CD4-positive, alpha-beta T cell treated with Interleukin-12 subunit alpha and Interleukin-12 subunit beta, for 1 hour (primary cell): ENCODE measurements around the gene APBB3.
"Not testable (repeated sequence)": the region's sequence is repeated elsewhere in the genome, so short reads cannot be mapped to it uniquely, and the experiment has no call there.

Experiments
- DNase-seq: peaks from one replicate; pipeline ENCODE4 v3.0.0-alpha.2; 2020

APBB3 gene, protein sequence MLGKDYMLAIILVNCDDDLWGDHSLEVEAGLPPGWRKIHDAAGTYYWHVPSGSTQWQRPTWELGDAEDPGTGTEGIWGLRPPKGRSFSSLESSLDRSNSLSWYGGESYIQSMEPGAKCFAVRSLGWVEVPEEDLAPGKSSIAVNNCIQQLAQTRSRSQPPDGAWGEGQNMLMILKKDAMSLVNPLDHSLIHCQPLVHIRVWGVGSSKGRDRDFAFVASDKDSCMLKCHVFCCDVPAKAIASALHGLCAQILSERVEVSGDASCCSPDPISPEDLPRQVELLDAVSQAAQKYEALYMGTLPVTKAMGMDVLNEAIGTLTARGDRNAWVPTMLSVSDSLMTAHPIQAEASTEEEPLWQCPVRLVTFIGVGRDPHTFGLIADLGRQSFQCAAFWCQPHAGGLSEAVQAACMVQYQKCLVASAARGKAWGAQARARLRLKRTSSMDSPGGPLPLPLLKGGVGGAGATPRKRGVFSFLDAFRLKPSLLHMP

DNA sequence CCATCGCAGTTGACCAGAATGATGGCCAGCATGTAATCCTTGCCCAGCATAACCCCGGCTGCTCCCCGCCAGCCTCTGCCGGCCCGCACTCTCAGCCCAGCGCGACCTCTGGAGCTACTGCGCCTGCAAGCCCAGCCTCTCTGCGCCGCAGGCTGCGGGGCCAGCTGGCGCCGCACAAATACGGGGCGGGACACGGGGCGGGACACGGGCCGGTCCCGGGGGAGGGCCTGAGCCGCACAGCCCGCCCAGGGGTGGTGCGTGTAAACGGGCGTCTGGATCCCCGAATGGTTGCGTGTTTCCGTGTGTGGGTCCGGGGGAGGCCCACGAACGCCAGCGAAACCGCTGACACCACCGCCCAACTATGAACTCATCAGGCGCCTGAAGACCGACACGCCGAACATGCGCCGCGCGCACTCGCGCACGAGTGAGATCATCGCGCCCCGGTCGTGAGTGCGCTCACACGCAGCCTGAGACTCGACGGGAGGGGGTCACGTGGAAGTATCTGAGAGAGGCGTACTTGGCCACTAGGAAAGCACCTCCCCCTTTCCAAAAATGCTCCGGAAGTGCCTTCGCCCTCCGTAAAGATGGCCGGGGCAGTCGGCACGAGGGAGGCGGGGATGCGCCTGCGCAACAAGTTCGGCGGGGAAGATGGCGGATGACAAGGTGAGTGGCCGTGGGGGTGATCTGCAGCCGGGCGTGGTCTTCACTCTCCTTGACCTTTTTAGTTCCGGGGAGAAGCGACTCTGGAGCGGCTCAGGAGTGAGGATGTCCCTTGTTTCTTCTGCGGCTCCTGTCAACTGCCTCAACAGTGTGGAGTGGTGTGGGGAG lies at the start of gene APBB3, which contains the start of gene SLC35A4:
Gene APBB3, minus strand, starts transcription at position 403 of the 828 bp plus-strand sequence. Its CDS starts 353 bp downstream, at position 50.
Gene SLC35A4, plus strand, starts transcription at position 633 of the 828 bp plus-strand sequence. CDS start 2,342 bp downstream, outside the sequence.
- peak; percentile 99 for DNase-seq

DNA sequence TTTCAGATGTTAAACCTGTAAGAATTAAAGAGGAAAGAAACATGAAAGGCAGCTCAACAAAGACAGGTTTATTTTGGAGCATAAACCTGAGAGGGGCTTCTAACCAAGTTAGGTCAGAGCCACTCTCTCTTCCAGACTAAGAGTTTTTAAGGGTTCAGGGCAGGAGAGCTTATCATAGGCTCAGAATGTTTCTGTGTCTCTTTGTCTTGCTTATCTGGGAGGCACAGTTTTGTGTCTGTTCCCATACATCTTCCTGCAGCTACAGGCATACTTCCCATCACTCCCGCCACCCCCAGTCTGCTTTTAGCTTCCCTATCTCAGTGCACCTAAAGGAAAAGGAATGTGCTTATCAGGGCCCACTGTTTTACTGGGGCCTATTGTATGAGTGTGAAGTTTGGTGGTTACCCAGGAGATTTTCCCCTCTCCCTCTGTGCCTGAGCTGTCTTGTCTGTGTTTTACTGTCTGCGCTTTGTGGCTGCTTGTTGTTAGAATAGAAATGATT lies 46.7 kb upstream of the APBB3 start:
- DNase-seq, result no peak

DNA sequence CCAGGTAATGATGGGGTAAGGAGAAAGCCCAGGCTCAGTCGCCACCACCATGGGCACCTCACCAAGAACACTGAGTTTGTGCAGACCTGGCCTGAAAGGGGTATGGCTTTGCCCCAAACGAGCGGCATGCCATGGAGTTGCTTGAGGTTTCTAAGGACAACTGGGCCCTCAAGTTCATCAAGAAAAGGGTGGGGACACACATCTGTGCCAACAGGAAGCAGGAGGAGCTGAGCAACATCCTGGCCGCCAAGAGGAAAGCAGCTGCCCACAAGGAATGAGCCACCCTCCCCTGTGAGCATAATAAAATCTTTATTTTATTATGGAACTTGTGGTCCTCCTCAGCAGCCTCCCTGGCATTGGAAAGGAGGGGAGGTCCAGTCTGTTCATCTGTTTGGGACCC lies 44.7 kb upstream of the APBB3 start:
- DNase-seq, result no peak

DNA sequence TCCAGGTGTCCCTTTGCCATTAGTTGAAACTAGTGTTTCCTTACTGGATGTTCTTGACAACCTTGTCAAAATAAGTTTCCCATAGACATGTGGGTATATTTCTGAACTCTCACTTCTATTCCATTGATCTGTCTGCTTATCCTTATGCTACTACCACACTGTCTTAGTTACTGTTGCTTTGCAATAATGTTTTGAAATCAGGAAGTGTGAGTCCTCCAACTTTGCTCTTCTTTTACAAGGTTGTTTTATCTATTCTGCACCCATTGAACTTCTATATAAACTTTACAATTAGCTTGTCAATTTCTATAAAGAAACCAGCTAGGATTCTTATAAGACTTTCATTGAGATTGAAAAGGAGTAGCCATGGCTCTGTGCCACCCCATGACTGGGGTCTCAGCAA lies 44.3 kb upstream of the APBB3 start:
- DNase-seq, result no peak

DNA sequence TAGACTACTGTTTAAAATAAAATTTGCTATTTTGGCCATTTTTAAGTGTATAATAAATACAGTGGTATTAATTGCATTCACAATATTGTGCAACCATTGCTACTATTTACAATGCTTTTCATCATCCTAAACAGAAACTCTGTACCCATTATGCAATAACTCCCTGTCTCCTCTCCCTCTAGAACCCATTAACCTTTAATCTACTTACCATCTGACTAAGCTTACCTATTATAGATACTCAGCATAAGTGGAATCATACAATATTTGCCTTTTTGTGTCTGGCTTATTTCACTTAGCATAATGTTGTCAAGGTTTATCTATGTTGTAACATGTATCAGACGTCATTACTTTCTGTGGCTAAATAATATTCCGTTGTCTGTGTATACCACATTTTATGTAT lies 42.6 kb upstream of the APBB3 start:
- DNase-seq, result no peak

DNA sequence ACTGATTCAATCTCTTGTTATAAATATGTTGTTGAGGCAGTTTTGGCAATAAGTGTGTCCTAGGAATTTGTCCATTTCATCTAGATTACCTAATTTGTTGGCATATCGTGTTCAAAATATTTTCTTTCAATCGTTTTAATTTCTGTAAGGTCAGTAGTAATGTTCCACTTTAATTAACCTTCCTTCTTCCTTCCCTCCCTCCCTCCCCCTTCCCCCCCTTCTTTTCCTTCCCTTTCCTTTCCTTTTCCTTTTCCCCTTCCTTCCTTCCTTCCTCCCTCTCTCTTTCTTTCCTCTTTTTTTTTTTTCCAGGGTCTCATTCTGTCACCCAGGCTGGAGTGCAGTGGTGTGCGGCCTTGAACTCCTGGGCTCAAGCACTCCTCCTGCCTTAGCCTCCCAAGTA lies 41.5 kb upstream of the APBB3 start:
- DNase-seq, result no peak

DNA sequence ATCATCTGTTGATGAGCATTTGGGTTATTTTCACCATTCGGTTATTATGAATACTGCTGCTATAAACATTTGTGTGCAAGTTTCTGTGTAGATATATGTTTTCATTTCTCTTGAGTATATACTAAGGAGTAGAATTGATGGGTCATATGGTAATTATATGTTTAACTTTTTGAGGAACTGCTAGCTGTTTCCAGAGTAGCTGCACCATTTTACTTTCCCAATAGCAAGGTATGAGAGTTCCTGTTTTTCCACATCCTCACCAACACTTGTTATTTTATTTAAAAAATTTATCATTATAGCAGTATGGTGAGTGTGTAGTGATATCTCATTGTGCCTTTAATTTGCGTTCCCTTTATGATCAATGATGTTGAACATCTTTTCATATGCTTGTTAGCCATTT lies 39.3 kb upstream of the APBB3 start:
- DNase-seq, result no peak

DNA sequence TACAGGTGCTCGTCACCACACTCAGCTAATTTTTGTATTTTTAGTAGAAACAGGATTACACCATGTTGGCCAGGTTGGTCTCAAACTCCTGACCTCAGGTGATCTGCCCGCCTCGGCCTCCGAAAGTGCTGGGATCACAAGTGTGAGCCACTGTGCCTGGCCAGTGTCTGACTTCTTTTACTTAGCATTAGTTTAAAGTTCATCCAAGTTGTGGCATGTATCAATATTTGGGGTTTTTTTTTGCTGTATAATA lies 39.0 kb upstream of the APBB3 start:
- DNase-seq, result not testable (repeated sequence)

DNA sequence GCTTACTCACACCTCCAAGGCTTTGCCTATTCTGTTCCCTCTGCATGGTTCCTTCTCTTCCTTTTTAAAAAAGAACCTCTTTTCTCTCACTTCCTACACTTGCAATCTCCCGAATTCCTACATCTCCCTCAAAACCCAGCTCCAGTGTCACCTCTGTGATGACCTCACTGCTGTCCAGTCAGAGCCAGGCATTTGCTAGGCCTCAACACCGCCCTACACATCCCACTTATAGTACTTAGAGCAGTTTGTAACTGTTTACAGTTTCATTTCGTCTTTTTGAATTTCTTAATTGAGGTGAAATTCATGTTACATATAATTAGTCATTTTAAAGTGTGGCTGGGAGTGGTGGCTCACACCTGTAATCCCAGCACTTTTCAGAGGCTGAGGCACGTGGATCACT lies 37.7 kb upstream of the APBB3 start:
- no peak for DNase-seq

DNA sequence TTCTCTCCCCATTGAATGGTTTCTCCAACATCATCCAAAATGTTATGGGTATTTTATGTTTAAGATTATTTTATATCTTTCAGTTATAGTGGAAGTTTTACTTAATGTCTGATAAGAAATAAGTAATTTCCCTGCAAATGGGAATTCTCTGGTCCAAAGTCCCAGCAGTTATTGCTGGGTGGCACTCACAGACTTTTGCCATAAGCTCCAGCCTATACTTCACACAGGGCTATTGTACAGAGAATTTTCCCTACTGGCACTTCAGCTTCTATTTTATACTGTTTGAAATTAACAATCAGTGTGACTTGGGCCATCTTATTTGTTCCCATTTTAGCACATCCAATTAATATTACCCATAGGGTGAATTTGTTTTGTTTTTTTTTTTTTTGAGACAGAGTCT lies 35.7 kb upstream of the APBB3 start:
- DNase-seq, result no peak

DNA sequence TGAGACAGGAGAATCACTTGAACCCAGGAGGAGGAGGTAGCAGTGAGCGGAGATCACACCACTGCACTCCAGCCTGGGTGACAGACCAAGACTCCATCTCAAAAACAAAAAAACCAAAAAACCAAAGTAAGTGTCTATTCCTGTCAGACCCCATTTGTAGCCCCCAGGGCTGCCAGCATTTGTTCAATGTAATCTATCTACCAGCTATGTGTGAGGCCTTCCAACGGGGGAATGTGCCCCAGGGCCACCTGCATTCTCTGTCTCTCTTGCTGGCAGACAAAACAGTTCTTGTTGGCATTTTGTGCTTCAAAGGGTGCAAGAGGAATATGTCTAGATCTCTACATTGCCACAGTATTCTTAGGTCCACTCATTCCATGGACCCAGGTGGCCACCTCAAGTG lies 34.4 kb upstream of the APBB3 start:
- no peak for DNase-seq

DNA sequence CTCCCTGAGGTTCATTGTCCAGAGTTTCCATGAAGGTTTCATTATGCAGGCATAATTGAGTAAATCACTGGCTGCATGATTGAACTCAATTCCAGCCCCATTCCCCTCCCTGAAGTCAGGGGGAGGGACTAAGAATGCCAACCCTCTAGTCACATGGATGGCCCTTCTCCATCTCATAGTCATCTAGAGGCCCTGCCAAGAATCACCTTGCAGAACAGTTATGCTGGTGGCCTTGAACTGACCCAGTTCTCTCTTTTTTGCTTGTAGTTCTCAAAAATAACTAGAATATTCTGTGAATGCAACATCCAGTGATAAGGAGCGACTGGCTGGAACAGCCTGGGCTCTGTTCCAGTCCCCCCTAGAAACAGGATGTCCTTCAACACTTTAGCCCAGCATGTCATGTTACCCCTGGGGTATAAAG lies 31.9 kb upstream of the APBB3 start:
- no peak for DNase-seq

DNA sequence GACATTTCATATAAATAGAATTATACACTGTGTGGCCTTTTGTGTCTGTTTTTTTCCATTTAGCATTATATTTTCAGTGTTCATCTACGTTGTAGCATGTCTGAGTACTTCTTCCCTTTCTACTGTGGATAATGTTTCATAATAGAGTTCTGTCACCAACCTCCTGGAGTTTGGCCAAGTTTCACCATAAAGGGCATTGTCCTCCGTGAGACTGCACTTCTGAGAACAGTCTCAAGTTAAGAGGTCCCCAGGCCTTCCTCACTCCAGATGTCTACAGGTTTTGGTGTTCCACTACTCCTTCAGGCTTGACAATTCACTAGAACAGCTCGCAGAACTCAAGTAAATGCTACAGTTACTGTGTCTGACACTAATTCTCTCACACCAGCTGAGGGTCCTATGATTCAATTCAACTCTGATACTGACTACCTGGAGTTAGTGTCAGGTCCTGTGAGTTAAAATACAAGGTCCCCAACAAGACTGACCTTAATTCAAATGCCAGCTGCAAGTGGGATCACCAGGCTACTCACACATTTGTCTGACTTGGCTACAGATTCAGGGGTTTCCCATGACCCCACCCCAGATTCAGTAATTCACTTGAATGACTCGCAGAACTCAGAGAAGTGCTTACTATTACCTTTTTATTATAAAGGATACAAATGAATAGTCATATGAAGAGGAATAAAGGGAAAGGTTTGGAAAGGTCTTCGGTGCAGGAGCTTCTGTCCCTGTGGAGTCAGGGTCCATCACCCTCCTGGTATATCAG lies 31.3 kb upstream of the APBB3 start:
- DNase-seq, result no peak

DNA sequence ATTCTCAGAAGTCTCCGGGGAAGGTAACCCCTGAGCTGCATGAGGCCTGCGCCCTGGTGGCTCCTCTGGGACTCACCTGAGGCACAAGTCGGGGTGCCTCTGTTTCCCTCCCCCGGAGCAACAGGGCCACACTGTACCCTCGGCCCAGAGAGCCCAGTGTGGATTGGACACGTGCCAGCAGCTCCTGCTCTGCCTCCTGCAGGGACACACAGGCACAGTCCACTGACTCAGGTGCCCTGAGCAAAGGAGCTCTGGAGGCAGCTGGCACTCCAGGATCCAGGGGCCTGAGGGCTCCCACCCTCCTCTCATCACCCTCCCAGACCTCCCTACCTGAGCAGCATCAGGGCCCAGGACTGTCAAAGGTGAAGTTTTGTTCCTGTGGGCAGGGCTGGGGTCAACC lies 29.8 kb upstream of the APBB3 start:
- no peak for DNase-seq

DNA sequence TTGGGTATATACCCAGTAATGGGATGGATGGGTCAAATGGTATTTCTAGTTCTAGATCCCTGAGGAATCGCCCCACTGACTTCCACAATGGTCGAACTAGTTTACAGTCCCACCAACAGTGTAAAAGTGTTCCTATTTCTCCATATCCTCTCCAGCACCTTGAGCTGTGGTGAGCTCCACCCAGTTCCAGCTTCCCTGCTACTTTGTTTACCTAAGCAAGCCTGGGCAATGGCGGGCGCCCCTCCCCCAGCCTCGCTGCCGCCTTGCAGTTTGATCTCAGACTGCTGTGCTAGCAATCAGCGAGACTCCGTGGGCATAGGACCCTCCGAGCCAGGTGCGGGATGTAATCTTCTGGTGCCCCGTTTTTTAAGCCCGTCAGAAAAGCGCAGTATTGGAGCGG lies 28.7 kb upstream of the APBB3 start:
- DNase-seq, result not testable (repeated sequence)

DNA sequence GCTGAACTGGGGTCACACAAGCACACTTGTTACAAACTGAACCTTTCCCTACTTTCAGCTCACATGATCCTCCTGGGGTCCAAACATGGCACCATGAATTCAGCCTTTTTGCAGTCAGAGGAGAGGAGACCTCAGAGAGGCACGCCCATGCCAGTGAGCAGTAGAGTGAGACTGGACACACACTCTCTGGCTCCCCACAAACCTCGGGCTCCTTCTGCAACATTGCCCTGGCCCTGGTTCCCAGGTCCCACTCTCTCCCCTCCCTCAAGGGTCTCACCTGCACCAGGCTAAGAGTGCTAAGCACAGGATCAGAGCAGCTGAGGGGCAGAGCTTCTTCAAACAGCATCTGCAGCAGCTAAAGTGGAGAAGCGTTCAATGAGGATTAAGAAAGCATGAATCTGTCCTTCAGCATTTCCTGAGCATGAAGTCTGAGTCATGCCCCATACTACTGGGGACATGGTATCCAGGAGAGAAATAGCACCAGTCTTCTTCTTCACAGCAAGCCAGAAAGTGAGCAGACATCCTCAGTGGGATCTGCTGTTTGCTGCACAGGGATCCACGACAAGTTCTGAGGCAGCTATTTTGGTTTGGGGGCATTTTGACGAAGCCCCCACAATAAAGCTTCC lies 27.5 kb upstream of the APBB3 start:
- DNase-seq, result no peak

DNA sequence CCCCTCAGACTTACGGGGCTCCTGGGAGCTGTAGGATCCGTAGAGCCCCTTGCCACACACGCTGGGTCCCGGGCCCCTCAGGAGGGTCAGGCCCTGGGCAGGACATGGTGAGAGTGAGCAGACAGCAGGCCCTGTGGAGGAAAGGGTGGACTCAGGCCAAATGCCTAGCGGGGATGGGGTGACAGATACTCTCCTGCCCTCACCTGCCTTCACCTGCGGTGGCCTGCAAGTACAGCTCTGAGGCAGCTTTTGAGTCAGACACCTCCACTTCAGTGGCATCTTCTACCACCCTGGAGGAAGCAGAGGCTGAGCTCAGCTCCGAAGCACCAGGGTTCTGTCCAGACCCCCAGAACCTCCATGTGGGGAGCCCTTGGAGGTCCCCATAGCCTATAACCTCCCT lies 26.5 kb upstream of the APBB3 start:
- DNase-seq, result no peak

DNA sequence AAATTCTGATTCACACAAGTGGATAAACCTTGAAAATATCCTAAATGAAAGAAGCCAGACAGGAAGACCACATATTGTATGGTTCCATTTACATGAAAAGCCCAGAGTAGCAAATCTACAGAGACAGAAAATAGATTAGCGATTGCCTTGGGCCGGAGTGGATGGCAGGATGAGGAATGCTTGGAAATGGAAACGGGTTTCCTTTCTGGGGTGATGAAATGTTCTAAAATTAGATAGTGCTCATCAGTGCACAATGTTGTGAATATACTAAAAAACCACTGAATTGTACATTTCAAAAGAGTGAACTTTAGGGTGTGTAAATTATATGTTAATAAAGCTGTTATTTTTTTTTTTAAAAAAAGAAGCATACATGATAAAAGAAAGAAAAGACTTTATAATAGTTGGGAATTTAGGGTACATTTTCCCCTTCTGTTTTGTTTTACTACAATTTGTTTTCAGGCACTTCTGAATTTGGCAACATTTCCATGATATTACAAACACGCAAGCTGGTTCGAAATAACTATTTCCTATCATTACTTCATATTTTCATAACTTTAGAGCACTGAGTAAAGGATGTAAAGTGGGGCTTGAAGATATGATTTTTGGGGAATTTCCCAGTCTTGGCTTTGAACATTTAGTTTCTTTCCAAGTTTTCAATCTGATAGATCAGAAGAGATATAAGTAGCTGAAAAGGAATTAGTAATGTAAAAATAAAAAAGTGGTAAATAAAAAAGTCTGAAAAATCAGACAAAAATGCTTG lies 24.1 kb upstream of the APBB3 start:
- no peak for DNase-seq

DNA sequence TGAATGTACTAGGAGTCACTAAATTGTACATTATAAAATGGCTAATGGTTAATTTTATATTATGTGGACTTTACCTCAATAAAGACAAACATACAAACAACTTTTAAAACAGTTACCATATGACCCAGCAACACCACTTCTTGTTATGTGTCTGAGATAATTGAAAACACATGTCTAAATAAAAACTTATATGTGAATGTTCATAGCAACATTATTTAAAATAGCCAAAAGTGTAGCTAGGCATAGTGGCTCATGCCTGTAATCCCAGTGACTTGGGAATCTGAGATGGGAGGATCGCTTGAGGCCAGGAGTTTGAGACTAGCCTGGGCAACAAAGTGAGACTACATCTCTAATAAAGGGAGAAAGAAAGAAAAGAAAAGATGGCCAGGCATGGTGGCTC lies 23.1 kb upstream of the APBB3 start:
- no peak for DNase-seq

DNA sequence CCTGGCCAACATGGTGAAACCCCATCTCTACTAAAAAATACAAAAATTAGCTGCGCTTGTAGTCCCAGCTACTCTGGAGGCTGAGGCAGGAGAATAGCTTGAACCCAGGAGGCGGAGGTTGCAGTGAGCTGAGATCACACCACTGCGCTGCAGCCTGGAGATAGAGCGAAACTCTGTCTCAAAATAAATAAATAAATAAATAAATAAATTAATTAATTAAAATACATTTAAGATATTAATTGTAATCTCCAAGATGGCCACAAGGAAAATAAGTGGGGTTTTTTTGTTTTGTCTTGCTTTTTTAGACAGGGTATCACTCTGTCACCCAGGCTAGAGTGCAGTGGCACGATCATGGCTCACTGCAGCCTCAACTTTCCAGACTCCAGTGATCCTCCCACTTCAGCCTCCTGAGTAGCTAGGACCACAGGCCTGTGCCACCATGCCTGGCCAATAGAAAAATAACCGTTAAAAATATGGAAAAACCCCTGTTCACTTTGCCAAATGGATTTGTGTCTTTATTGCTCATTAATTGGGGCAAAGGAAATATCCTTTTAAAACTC lies 14.9 kb upstream of the APBB3 start:
- not testable (repeated sequence) for DNase-seq

DNA sequence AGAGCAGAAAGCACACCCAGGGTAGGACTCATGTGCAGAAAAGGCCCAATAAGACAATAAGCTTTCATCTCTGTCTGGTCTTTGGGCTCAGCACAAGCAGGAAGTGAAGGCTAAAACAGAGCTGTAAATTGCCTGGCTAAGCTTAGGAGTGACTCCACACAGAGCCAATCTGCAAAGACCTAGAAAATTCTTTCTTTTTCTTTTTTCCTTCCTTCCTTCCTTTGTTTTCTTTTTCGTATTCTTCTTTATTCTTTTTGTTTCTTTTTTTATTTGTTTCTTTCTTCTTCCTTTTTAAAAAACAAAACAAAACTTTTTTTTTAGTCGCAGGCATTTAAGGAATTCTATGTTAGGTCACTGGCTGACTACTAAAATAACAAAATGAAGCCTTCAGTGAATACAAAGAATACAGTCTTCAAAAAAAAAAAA lies 12.4 kb upstream of the APBB3 start:
- DNase-seq, result no peak

DNA sequence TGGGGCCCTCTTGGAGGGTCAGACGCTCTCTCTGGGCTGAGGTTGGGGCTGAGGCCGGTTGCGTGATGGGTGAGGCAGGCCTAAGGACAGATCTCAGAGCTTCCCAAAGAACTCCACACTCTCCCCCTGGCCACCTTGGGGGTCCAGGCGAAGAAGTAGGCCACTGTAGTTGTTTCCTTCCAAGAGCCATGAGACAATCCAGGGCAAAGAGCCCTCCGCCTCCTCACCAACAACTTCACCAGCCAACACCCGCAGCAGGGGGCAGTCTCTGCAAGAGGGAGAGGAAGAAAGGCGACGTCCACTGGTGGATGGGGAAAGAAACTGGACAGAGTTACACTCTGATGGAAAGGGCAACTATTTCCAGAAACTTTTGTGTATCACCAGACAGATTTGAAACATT lies 10.9 kb upstream of the APBB3 start:
- no peak for DNase-seq
